Choroid plexus epithelial cell (primary cell): ENCODE data around the gene SUPT16H.
"Not testable (repeated sequence)": the region's sequence is repeated elsewhere in the genome, so short reads cannot be mapped to it uniquely, and the experiment has no call there.

Experiments used
- DNase-seq: peaks from one replicate; pipeline ENCODE4 v3.0.0-alpha.2; 2010; ENCODE audit warnings: low read depth
- H3K4me3 ChIP-seq: 2 replicates; pipeline ENCODE4 v1.5.1; 2011; ENCODE audit warnings: low read depth, mild to moderate bottlenecking, control low read depth, low read length, moderate library complexity
- CTCF ChIP-seq: conservative IDR thresholded peaks from 2 replicates; pipeline ENCODE4 v1.5.1; 2011; ENCODE audit warnings: low read depth, mild to moderate bottlenecking, control low read depth, inconsistent platforms, low read length, moderate library complexity

SUPT16H gene

GRCh38 chr14:21384494-21384851, 654 bp upstream of the SUPT16H start:
- no peak for TF ChIP-seq CTCF
- DNase-seq, result no peak
- peak overlapping the region; percentile 89 for H3K4me3 ChIP-seq

GRCh38 chr14:21382886-21383847, 652 bp downstream of the SUPT16H start:
- no peak for TF ChIP-seq CTCF
- peak; percentile 56 for DNase-seq
- H3K4me3 ChIP-seq, result peak overlapping the region; percentile 89

GRCh38 chr14:21382095-21382494, 1.7 kb downstream of the SUPT16H start:
- no peak for DNase-seq
- no peak for TF ChIP-seq CTCF
- no peak overlapping the region for H3K4me3 ChIP-seq

GRCh38 chr14:21379338-21379737, 4.5 kb downstream of the SUPT16H start:
- no peak overlapping the region for H3K4me3 ChIP-seq
- TF ChIP-seq CTCF, result no peak
- no peak for DNase-seq

- TF ChIP-seq CTCF, result no peak
Measured at GRCh38 chr14:21373980-21374379, 9.8 kb downstream of the SUPT16H start.

GRCh38 chr14:21372814-21373213, 11.0 kb downstream of the SUPT16H start:
- H3K4me3 ChIP-seq, DNase-seq: not testable (repeated sequence)

More at GRCh38 chr14:21373980-21374379, 9.8 kb downstream of the SUPT16H start:
- no peak overlapping the region for H3K4me3 ChIP-seq
- DNase-seq, result no peak

- DNase-seq, result no peak
- H3K4me3 ChIP-seq, result no peak overlapping the region
- no peak for TF ChIP-seq CTCF
Measured at GRCh38 chr14:21369949-21370679, 13.7 kb downstream of the SUPT16H start.
